ENCODE results near the gene FILIP1. TPM values are rescaled to one million over a fixed set of nuclear protein-coding genes. Genes with fewer than 3 reads are reported as not detected.

Gene FILIP1
- total RNA-seq, 1 experiment from 2014 or later: 2.9 TPM

DNA sequence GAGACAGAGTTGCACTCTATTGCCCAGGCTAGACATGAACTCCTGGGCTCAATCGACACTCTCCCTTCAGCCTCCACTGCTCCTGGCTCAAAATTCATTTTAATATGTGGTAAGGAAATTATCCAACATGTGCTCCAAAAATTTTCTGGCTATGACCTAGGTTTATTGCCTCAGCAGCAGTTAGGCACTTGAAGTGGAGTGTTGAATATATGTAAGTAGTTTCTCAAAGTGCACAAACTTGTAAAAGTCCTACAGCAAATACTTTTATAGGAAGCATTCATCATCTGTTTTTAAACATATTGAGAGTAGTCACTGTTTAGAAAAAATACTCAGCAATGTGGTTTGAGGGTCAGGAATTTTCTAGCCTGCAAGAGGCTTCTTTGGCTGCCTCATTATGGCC, 13.2 kb downstream of the FILIP1 start:
- TF ChIP-seq, protein P1, sequence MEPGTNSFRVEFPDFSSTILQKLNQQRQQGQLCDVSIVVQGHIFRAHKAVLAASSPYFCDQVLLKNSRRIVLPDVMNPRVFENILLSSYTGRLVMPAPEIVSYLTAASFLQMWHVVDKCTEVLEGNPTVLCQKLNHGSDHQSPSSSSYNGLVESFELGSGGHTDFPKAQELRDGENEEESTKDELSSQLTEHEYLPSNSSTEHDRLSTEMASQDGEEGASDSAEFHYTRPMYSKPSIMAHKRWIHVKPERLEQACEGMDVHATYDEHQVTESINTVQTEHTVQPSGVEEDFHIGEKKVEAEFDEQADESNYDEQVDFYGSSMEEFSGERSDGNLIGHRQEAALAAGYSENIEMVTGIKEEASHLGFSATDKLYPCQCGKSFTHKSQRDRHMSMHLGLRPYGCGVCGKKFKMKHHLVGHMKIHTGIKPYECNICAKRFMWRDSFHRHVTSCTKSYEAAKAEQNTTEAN (CRISPR knock-in tag; IDR thresholded peaks at IDR 0.05): no peak
- TF ChIP-seq GRHL2 (CRISPR knock-in tag; IDR thresholded peaks at IDR 0.05; ENCODE audit: insufficient replicate concordance, severe bottlenecking) (no peak), HMGA2 (CRISPR knock-in tag; IDR thresholded peaks at IDR 0.05) (no peak)
- ATAC-seq (no peak), DNase-seq (ENCODE audit: low spot score) (no peak)
- no peaks in the 10 kb centered on the region for H3K36me3 Mint-ChIP-seq
- H3K4me3 Mint-ChIP-seq: no peak overlapping the region
- no peaks in the 10 kb centered on the region for H3K9me3 Mint-ChIP-seq
- CTCF ChIA-PET: interaction anchor here (1.4 kb wide), 1 partner anchor 124 kb away, joined by 3 read pairs; no protein-coding TSS in a partner anchor
- H3K27ac Mint-ChIP-seq: no peak overlapping the region
- POLR2A ChIA-PET: no interaction called here
- H3K27me3 Mint-ChIP-seq (ENCODE audit: low read depth): no peaks in the 10 kb centered on the region
- H3K4me1 Mint-ChIP-seq: peaks cover 28% of the 10 kb centered on the region

DNA sequence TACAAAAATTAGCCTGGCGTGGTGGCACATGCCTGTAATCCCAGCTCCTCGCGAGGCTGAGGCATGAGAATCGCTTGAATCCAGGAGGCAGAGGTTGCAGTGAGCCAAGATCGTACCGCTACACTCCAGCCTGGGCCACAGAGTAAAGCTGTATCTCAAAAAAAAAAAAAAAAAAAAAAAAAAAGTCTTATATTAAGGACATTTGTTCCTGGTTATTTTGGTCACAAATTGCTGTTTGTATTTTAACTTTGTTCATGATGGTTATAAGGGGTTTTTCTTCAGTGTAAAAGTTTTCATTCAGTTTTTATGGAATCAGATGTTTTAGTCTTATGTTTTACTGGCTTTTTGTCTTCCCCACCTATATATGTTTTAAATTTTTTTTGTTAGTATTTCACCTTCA, 13.9 kb downstream of the FILIP1 start:
- no peak for DNase-seq (ENCODE audit: low spot score)
- H3K4me1 Mint-ChIP-seq: peaks cover 27% of the 10 kb centered on the region
- no peak for ATAC-seq
- ChIA-PET CTCF (no interaction called here), POLR2A (no interaction called here)
- H3K4me3 Mint-ChIP-seq: no peak overlapping the region
- H3K27ac Mint-ChIP-seq: no peak overlapping the region
- no peak for TF ChIP-seq ZNF396 (CRISPR knock-in tag; IDR thresholded peaks at IDR 0.05; ENCODE audit: borderline replicate concordance)
- TF ChIP-seq SP1 (CRISPR knock-in tag; conservative IDR thresholded peaks at IDR 0.05): no peak
- TF ChIP-seq NFE2L1 (CRISPR knock-in tag; IDR thresholded peaks at IDR 0.05): no peak
- TF ChIP-seq TP53 (CRISPR knock-in tag; IDR thresholded peaks at IDR 0.05): no peak
- TF ChIP-seq SMAD4 (CRISPR knock-in tag; IDR thresholded peaks at IDR 0.05): no peak
- no peak for TF ChIP-seq MYBL2 (CRISPR knock-in tag; IDR thresholded peaks at IDR 0.05)
- no peak for TF ChIP-seq NFYB (CRISPR knock-in tag; conservative IDR thresholded peaks at IDR 0.05; ENCODE audit: low read depth)
- TF ChIP-seq, protein P2, sequence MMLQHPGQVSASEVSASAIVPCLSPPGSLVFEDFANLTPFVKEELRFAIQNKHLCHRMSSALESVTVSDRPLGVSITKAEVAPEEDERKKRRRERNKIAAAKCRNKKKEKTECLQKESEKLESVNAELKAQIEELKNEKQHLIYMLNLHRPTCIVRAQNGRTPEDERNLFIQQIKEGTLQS (CRISPR knock-in tag; conservative IDR thresholded peaks at IDR 0.05): no peak
- TF ChIP-seq, protein P3, sequence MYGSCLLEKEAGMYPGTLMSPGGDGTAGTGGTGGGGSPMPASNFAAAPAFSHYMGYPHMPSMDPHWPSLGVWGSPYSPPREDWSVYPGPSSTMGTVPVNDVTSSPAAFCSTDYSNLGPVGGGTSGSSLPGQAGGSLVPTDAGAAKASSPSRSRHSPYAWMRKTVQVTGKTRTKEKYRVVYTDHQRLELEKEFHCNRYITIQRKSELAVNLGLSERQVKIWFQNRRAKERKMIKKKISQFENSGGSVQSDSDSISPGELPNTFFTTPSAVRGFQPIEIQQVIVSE (CRISPR knock-in tag; IDR thresholded peaks at IDR 0.05; ENCODE audit: borderline replicate concordance): no peak
- TF ChIP-seq ZNF317 (CRISPR knock-in tag; IDR thresholded peaks at IDR 0.05; ENCODE audit: borderline replicate concordance, low read depth): no peak
- no peak for TF ChIP-seq ZNF219 (CRISPR knock-in tag; IDR thresholded peaks at IDR 0.05; ENCODE audit: borderline replicate concordance)
- TF ChIP-seq, protein P1 (CRISPR knock-in tag; IDR thresholded peaks at IDR 0.05): no peak
- no peak for TF ChIP-seq FOXK1 (CRISPR knock-in tag; IDR thresholded peaks at IDR 0.05)
- no peak for TF ChIP-seq ZNF121 (CRISPR knock-in tag; IDR thresholded peaks at IDR 0.05)
- no peak for TF ChIP-seq ZBTB21 (CRISPR knock-in tag; IDR thresholded peaks at IDR 0.05; ENCODE audit: borderline replicate concordance)
- TF ChIP-seq, protein P4, sequence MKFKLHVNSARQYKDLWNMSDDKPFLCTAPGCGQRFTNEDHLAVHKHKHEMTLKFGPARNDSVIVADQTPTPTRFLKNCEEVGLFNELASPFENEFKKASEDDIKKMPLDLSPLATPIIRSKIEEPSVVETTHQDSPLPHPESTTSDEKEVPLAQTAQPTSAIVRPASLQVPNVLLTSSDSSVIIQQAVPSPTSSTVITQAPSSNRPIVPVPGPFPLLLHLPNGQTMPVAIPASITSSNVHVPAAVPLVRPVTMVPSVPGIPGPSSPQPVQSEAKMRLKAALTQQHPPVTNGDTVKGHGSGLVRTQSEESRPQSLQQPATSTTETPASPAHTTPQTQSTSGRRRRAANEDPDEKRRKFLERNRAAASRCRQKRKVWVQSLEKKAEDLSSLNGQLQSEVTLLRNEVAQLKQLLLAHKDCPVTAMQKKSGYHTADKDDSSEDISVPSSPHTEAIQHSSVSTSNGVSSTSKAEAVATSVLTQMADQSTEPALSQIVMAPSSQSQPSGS (CRISPR knock-in tag; IDR thresholded peaks at IDR 0.05; ENCODE audit: borderline replicate concordance, low read depth): no peak
- TF ChIP-seq CREM (CRISPR knock-in tag; IDR thresholded peaks at IDR 0.05): no peak
- no peak for TF ChIP-seq ATF1 (CRISPR knock-in tag; IDR thresholded peaks at IDR 0.05)
- H3K27me3 Mint-ChIP-seq (ENCODE audit: low read depth): no peaks in the 10 kb centered on the region
- no peaks in the 10 kb centered on the region for H3K9me3 Mint-ChIP-seq
- H3K36me3 Mint-ChIP-seq: no peaks in the 10 kb centered on the region
